UCSD-AML1 (cell line): ENCODE results near the gene DCDC1.

Experiments
- DNase-seq: peaks from one replicate; lab custom pipeline; 2025; ENCODE audit not compliant: unreplicated experiment; lab: John Stamatoyannopoulos, UW

Gene DCDC1

GRCh38 chr11:30917266-30917665 is 452.3 kb downstream of the DCDC1 start:
- no peak for DNase-seq

GRCh38 chr11:30916764-30917163 is 452.8 kb downstream of the DCDC1 start:
- no peak for DNase-seq

- DNase-seq: peak; percentile 20
Measured at GRCh38 chr11:30914143-30914762, 455.3 kb downstream of the DCDC1 start.

- no peak for DNase-seq
Measured at GRCh38 chr11:30911247-30911646, 458.3 kb downstream of the DCDC1 start.

GRCh38 chr11:30908857-30909256 is 460.7 kb downstream of the DCDC1 start:
- DNase-seq: no peak

GRCh38 chr11:30908272-30908671 is 461.3 kb downstream of the DCDC1 start:
- no peak for DNase-seq

GRCh38 chr11:30902929-30903328 is 466.6 kb downstream of the DCDC1 start:
- DNase-seq: no peak

GRCh38 chr11:30895046-30895445 is 474.5 kb downstream of the DCDC1 start:
- DNase-seq: no peak

- DNase-seq: no peak
Measured at GRCh38 chr11:30893318-30893717, 476.2 kb downstream of the DCDC1 start.

GRCh38 chr11:30889143-30889794 is 480.3 kb downstream of the DCDC1 start:
- no peak for DNase-seq

- DNase-seq: no peak
Measured at GRCh38 chr11:30879322-30880005, 490.1 kb downstream of the DCDC1 start.

GRCh38 chr11:30878400-30878799 is 491.1 kb downstream of the DCDC1 start:
- DNase-seq: no peak

GRCh38 chr11:30876663-30877396 is 492.7 kb downstream of the DCDC1 start:
- DNase-seq: no peak

GRCh38 chr11:30876228-30876627 is 493.3 kb downstream of the DCDC1 start:
- DNase-seq: no peak

- no peak for DNase-seq
Measured at GRCh38 chr11:30875806-30876205, 493.7 kb downstream of the DCDC1 start.

GRCh38 chr11:30873924-30874610 is 495.5 kb downstream of the DCDC1 start:
- DNase-seq: no peak

GRCh38 chr11:30868626-30869081 is 500.9 kb downstream of the DCDC1 start:
- DNase-seq: no peak

- no peak for DNase-seq
Measured at GRCh38 chr11:30863209-30863608, 506.3 kb downstream of the DCDC1 start.

GRCh38 chr11:30861531-30861930 is 508.0 kb downstream of the DCDC1 start:
- DNase-seq: no peak

GRCh38 chr11:30861064-30861463 is 508.5 kb downstream of the DCDC1 start:
- no peak for DNase-seq

- DNase-seq: no peak
Measured at GRCh38 chr11:30860146-30860545, 509.4 kb downstream of the DCDC1 start.
